ENCODE data around the gene ATP13A4.

ATP13A4 gene

DNA sequence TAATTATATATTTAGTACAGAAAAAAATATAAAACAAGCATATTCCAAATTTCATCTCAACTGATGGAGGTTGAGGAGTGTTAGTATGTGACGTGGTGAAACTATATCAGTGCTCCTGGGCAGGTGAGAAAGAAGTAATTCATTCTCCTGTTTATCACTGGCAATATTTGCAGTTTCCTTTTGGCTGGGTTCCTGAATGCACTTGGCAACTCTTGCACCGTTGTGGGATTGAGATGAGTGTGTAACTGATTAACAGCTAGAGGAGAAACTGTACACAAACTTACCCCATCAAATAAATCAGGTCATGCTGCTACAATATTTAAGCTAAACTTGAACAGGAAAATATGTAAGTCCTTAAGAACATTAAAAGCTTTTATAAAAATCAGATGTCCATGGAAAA is 2.1 kb upstream of the ATP13A4 start:
- H3K9me3 ChIP-seq (ENCODE audit: severe bottlenecking), result no peaks in the 10 kb centered on the region
- no peak for DNase-seq

DNA sequence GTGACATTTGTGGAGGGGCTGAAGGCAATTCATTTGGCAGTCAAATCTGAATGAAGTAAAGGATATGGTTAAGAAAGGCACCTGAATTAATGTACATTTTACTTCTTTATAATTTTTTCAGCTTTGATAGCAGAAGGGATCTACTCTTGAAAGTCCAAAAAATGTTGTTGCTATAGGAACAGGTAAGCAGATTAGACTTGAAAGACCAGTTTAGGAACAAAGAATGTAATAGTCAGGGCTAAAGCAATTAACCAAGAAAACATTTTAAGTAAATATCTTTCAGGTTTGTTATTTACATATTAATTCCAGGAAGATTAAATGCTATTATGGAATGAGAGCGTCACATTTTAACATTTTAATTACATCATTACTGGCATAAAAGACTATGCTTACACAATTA is 1.1 kb downstream of the ATP13A4 start:
- Histone ChIP-seq H3K9me3 (ENCODE audit: severe bottlenecking) (no peaks in the 10 kb centered on the region), H3K36me3 (no peaks in the 10 kb centered on the region), H3K4me3 (ENCODE audit: low read depth, low read length) (no peak overlapping the region), H3K27me3 (ENCODE audit: insufficient read depth, low read depth, severe bottlenecking) (no peaks in the 10 kb centered on the region), H3K27ac (no peak overlapping the region)
- DNase-seq, result no peak
- TF ChIP-seq, protein P1, sequence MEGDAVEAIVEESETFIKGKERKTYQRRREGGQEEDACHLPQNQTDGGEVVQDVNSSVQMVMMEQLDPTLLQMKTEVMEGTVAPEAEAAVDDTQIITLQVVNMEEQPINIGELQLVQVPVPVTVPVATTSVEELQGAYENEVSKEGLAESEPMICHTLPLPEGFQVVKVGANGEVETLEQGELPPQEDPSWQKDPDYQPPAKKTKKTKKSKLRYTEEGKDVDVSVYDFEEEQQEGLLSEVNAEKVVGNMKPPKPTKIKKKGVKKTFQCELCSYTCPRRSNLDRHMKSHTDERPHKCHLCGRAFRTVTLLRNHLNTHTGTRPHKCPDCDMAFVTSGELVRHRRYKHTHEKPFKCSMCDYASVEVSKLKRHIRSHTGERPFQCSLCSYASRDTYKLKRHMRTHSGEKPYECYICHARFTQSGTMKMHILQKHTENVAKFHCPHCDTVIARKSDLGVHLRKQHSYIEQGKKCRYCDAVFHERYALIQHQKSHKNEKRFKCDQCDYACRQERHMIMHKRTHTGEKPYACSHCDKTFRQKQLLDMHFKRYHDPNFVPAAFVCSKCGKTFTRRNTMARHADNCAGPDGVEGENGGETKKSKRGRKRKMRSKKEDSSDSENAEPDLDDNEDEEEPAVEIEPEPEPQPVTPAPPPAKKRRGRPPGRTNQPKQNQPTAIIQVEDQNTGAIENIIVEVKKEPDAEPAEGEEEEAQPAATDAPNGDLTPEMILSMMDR (IDR thresholded peaks at IDR 0.05; ENCODE audit: low read depth, low read length), result no peak

More for the DNA sequence above, 2.1 kb upstream of the ATP13A4 start:
- Histone ChIP-seq H3K36me3 (no peaks in the 10 kb centered on the region), H3K4me3 (ENCODE audit: low read depth, low read length) (no peak overlapping the region), H3K27me3 (ENCODE audit: insufficient read depth, low read depth, severe bottlenecking) (no peaks in the 10 kb centered on the region), H3K27ac (no peak overlapping the region)
- TF ChIP-seq, protein P1 (IDR thresholded peaks at IDR 0.05; ENCODE audit: low read depth, low read length), result no peak

DNA sequence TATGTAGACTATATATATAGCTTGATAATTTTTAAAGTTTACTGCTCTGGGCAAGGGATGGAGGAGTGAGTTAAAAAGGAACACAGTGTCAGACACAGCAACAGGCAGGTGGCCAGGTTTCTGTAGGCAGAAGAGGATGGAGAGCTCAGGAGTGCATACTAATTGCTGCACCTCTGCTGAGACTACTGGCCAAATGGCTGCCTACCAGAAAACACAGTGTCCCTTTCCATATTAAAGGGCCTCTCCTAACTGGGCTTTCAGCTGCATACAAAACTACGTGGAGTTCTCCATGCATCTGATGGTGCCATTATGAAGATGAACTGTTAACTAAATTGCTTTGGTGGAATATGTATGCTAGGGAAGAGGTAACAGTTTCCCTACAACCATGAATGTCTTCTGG is 1.8 kb downstream of the ATP13A4 start:
- DNase-seq, result no peak
- no peak overlapping the region for H3K4me3 ChIP-seq (ENCODE audit: low read depth, low read length)
- no peak overlapping the region for H3K27ac ChIP-seq
- no peaks in the 10 kb centered on the region for H3K36me3 ChIP-seq
- H3K9me3 ChIP-seq (ENCODE audit: severe bottlenecking), result no peaks in the 10 kb centered on the region
- no peaks in the 10 kb centered on the region for H3K27me3 ChIP-seq (ENCODE audit: insufficient read depth, low read depth, severe bottlenecking)
- TF ChIP-seq, protein P1 (IDR thresholded peaks at IDR 0.05; ENCODE audit: low read depth, low read length), result no peak

DNA sequence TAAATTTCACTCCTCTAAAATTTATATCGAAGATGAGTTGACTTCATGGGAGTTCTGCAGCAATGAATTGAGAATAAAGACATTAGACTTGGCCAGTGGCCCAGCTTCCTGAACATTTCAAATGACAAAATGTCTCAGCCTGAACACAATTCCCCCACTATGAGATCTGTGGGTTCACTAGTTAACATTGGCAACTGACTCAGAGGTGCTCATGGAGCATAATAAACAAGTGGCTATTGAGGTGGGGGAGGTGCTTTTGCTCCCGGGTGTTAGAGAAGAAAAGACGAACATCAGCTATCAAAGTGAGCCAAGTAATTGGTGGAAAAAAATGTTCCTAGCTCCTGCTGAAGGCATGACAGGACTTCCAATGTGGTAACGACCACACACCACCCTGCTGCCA is 6.3 kb downstream of the ATP13A4 start:
- no peak overlapping the region for H3K4me3 ChIP-seq (ENCODE audit: low read depth, low read length)
- no peak for DNase-seq

DNA sequence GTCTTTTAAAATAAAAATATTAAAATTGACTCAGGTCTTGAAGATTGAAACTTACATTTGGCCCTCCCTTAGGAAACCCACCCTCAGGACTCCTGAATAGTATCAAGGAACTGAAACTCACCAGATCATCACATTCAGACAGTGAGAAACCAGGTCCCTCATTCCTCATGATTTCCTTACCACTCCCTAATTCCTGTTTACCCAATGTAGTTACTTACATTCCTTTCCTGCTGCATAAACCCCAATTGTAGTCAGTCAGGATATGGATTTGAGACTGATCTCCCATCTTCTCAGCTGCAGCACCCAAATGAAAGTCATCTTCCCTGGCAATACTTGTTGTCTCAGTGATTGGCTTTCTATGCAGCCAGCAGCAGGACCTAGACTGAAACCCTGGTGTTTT is 8.6 kb downstream of the ATP13A4 start:
- no peaks in the 10 kb centered on the region for H3K27me3 ChIP-seq (ENCODE audit: insufficient read depth, low read depth, severe bottlenecking)
- no peak for DNase-seq
- H3K27ac ChIP-seq, result no peak overlapping the region
- no peaks in the 10 kb centered on the region for H3K36me3 ChIP-seq
- TF ChIP-seq, protein P1 (IDR thresholded peaks at IDR 0.05; ENCODE audit: low read depth, low read length), result no peak
- H3K4me3 ChIP-seq (ENCODE audit: low read depth, low read length), result no peak overlapping the region
- H3K9me3 ChIP-seq (ENCODE audit: severe bottlenecking), result no peaks in the 10 kb centered on the region

More for the DNA sequence above, 6.3 kb downstream of the ATP13A4 start:
- TF ChIP-seq, protein P1 (IDR thresholded peaks at IDR 0.05; ENCODE audit: low read depth, low read length), result no peak
- H3K27ac ChIP-seq, result no peak overlapping the region
- no peaks in the 10 kb centered on the region for H3K36me3 ChIP-seq
- no peaks in the 10 kb centered on the region for H3K9me3 ChIP-seq (ENCODE audit: severe bottlenecking)
- no peaks in the 10 kb centered on the region for H3K27me3 ChIP-seq (ENCODE audit: insufficient read depth, low read depth, severe bottlenecking)

DNA sequence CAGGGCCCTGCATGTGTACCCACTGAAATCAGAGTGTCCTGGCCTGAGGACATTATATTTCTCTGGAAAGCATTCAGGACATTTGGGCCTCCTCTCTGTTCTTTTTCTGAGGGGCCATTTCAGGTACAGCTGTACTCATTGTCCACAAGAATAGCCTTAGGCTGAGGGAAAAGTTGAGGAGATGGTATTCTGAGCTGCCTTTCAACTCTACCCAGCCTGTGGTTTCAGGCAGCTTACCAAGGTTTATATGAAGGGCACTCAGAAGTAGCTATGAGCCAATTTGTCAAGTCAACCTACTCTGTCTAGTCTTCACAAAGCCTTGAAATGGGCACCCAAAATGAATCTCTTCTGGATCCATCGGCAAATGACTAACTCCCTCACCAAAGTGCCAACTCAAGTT is 9.4 kb downstream of the ATP13A4 start:
- no peaks in the 10 kb centered on the region for H3K36me3 ChIP-seq
- H3K4me3 ChIP-seq (ENCODE audit: low read depth, low read length), result no peak overlapping the region
- no peaks in the 10 kb centered on the region for H3K27me3 ChIP-seq (ENCODE audit: insufficient read depth, low read depth, severe bottlenecking)
- DNase-seq, result no peak
- TF ChIP-seq, protein P1 (IDR thresholded peaks at IDR 0.05; ENCODE audit: low read depth, low read length), result no peak
- no peaks in the 10 kb centered on the region for H3K9me3 ChIP-seq (ENCODE audit: severe bottlenecking)
- no peak overlapping the region for H3K27ac ChIP-seq

All from WERI-Rb-1 (cell line).